Psoas muscle (tissue), 8 donors: Measurements from ENCODE around the gene CTNNBIP1. TPM values are rescaled to one million over a fixed set of nuclear protein-coding genes. Genes with fewer than 3 reads are reported as not detected.

ENCODE experiments used
- ATAC-seq, 4 donors: fragments of 200-7000 bp; cut with Tn5 transposase; one replicate each; pipeline ENCODE4 v1.9.1; 2020; ENCODE audit warnings: moderate library complexity in 3 of 4, mild to moderate bottlenecking in 2 of 4
- DNase-seq, 2 donors: peaks; one replicate each; pipeline ENCODE4 v3.0.0-alpha.2; 2020
- H3K27ac ChIP-seq: fragments of 200-600 bp; one replicate; pipeline ENCODE4 v1.8.0; 2022
- H3K27me3 ChIP-seq, 3 donors: fragments of 200-600 bp in 1 of 3; one replicate each; pipeline versions ENCODE4 v1.6.1 to v1.8.0; 2013 to 2022; ENCODE audit warnings: low read length in 2 of 3, mild to moderate bottlenecking in 2 of 3, moderate library complexity in 1 of 3; ENCODE audit not compliant: insufficient read depth in 3 of 3
- H3K36me3 ChIP-seq, 2 donors: fragments of 200-600 bp in 1 of 2; one replicate each; pipeline versions ENCODE4 v1.6.1 to v1.8.0; 2013 to 2022; ENCODE audit warnings: low read depth in 1 of 2, mild to moderate bottlenecking in 1 of 2, moderate library complexity in 1 of 2; ENCODE audit not compliant: insufficient read depth in 1 of 2
- H3K4me1 ChIP-seq: fragments of 200-600 bp; one replicate; pipeline ENCODE4 v1.8.0; 2022
- H3K4me3 ChIP-seq: fragments of 200-600 bp; one replicate; pipeline ENCODE4 v1.8.0; 2022; ENCODE audit warnings: mild to moderate bottlenecking
- H3K9me3 ChIP-seq: fragments of 200-600 bp; one replicate; pipeline ENCODE4 v1.8.0; 2022
- CTCF ChIP-seq: fragments of 200-600 bp; IDR thresholded peaks from one replicate; pipeline ENCODE4 v1.8.0; 2022; ENCODE audit warnings: antibody characterized with exemption
- WGBS, 3 donors: extraction: QIAGEN DNeasy Blood & Tissue Kit; methylation state at CpG; one replicate each; pipeline versions ENCODE4 v1.1.6 to v1.1.7; 2013; 5-methylcytosine and 5-hydroxymethylcytosine counted together
- intact Hi-C, 2 donors: fragments of 100-400 bp; cut with DNase I; formaldehyde crosslinking; loops; one replicate each; pipeline versions ENCODE4 v1.11.0 to v1.14.2; 2022
- polyA plus RNA-seq, 3 donors: library from polyadenylated mRNA; stranded (reverse); fragments of 200-250 nt; gene quantifications; one replicate each; pipeline ENCODE4 v1.2.3, GENCODE V29; 2013
- total RNA-seq, 4 donors: library from RNA; stranded (reverse); fragmentation: NEBNext Ultra II Directional in 2 of 4; extraction: Animal tissue kit (Norgen Biotek cat#: 25700) in 2 of 4; gene quantifications; one replicate each; pipeline versions ENCODE4 v1.2.1 to v1.2.4, GENCODE V29; 2021 to 2023
- donor health status: healthy with polysubstance abuse.
- donor health status: DM: no; HTN: no; CAD: no; lungs with moderate emphysema.
- donor health status: Bipolar disorder and iron deficiency.
- donor health status: healthy.
- donor health status: DM: yes; HTN: yes; CAD: no.
- donor health status: DM: no; HTN: no; CAD: no.
- donor health status: DM: no; HTN: no; CAD: no.
- donor health status: DM: yes; HTN: yes; CAD: no.

The CTNNBIP1 gene
- total and polyA plus RNA-seq, 7 donors, result 5.9 to 18.5 (median 12.7) TPM

- Histone ChIP-seq H3K4me3 (no peak overlapping the region), H3K36me3 (no peaks in the 10 kb centered on the region), H3K27me3 (no peaks in the 10 kb centered on the region), H3K4me1 (no peaks in the 10 kb centered on the region), H3K9me3 (no peaks in the 10 kb centered on the region), H3K27ac (no peak overlapping the region)
- 88 to 94% (median 89%) methylated on average over 2 of the region's 2 CpGs for WGBS, 3 donors
- DNase-seq, result no peak
- intact Hi-C loops, result no loop called here
- no peak for TF ChIP-seq CTCF
- no peak for ATAC-seq
Measured at GRCh38 chr1:9841460-9841859, 68.6 kb downstream of the CTNNBIP1 start.

DNA sequence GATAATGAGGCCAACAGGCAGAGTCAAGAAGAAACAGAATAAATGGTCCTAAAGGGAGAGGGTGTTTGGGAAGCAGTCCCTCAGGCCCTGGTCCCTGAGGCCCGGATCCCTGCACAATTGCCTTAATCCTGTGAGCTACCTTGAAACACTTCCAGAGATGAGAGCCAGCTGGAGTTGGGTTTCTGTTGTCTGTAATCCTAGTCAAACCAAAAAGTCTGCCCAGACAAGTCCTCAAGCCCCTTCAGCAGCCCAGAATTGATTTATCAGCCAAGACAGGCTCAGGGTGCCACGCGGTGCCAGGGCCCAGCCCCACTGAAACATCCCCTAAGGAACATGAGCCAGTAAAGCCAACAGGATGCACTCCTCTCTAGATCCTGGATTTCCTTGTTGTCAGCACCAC, 69.9 kb downstream of the CTNNBIP1 start:
- Histone ChIP-seq H3K36me3 (no peaks in the 10 kb centered on the region), H3K27me3 (no peaks in the 10 kb centered on the region), H3K27ac (no peak overlapping the region), H3K4me1 (peaks cover 6% of the 10 kb centered on the region), H3K4me3 (no peak overlapping the region), H3K9me3 (no peaks in the 10 kb centered on the region)
- WGBS, 3 donors, result 20 to 31% (median 29%) methylated on average over 3 of the region's 3 CpGs
- intact Hi-C loops, result no loop called here
- no peak for TF ChIP-seq CTCF
- DNase-seq, result no peak
- no peak for ATAC-seq

DNA sequence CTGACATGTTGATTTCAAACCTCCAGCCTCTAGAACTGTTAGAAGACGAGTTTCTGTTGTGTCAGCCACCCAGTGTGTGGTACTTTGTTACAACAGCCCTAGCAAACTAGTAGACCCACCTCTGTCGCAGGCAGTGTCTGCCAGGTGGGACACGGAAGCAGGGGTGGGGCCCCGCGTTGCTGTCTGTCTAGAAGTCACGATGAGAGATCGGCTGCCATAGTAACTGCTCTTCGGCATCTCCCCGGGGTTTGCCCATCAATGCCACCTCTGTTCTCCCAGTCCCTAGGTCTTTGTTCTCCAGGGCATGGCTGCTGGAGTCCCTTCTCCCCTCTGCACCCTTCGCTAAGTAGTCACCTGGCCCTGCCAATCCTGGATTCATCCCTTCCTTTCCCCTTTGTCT, 71.1 kb downstream of the CTNNBIP1 start:
- H3K36me3 ChIP-seq, result no peaks in the 10 kb centered on the region
- no peaks in the 10 kb centered on the region for H3K27me3 ChIP-seq
- intact Hi-C loops, result no loop called here
- 91 to 94% (median 93%) methylated on average over 10 of the region's 10 CpGs for WGBS, 3 donors
- H3K4me1 ChIP-seq, result peaks cover 6% of the 10 kb centered on the region
- no peaks in the 10 kb centered on the region for H3K9me3 ChIP-seq
- H3K4me3 ChIP-seq, result no peak overlapping the region
- ATAC-seq (no peak), DNase-seq (no peak)
- TF ChIP-seq CTCF, result no peak
- H3K27ac ChIP-seq, result no peak overlapping the region

DNA sequence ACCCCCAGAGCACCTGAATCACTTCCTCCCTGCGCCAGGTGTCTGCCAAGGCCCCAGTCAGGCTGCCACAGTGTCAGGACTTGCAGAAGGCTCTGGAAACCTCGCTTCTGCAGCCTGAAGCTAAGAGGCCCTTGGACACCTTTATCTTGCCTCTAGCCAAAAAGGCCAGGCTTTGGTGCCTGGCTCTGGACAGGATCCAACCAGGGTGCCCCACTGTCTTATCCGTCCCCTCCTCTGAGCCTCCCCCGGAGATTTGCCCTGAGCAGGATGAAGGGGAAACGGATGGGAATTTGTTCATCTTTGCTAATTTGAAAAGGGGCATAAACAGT, 73.5 kb downstream of the CTNNBIP1 start:
- no peaks in the 10 kb centered on the region for H3K9me3 ChIP-seq
- H3K4me1 ChIP-seq, result peaks cover 6% of the 10 kb centered on the region
- ATAC-seq (no peak), DNase-seq (no peak)
- no peaks in the 10 kb centered on the region for H3K27me3 ChIP-seq
- 84 to 90% (median 89%) methylated on average over 5 of the region's 5 CpGs for WGBS, 3 donors
- no peaks in the 10 kb centered on the region for H3K36me3 ChIP-seq
- TF ChIP-seq CTCF, result no peak
- intact Hi-C loops, result no loop called here
- no peak overlapping the region for H3K27ac ChIP-seq
- H3K4me3 ChIP-seq, result no peak overlapping the region

GRCh38 chr1:9835758-9836631, 74.1 kb downstream of the CTNNBIP1 start:
- ATAC-seq, result peak; percentile 51 to 88 (median 64)
- no peak overlapping the region for H3K4me3 ChIP-seq
- intact Hi-C loops, result no loop called here
- peaks cover 6% of the 10 kb centered on the region for H3K4me1 ChIP-seq
- DNase-seq, result peak in 1 of 2 donors; percentile 52
- no peaks in the 10 kb centered on the region for H3K9me3 ChIP-seq
- H3K27ac ChIP-seq, result no peak overlapping the region
- TF ChIP-seq CTCF, result no peak
- no peaks in the 10 kb centered on the region for H3K27me3 ChIP-seq
- 32 to 45% (median 37%) methylated on average over 15 of the region's 15 CpGs for WGBS, 3 donors
- no peaks in the 10 kb centered on the region for H3K36me3 ChIP-seq
